H7 (cell line): ENCODE measurements around the gene KDM2B. TPM values are rescaled to one million over a fixed set of nuclear protein-coding genes. Genes with fewer than 3 reads are reported as not detected.

Experiments used
- DNase-seq: peaks from one replicate; pipeline ENCODE4 v3.0.0; 2012
- H3K27me3 ChIP-seq: 2 replicates; pipeline ENCODE4 v1.6.0; 2011; ENCODE audit warnings: mild to moderate bottlenecking, low read length; ENCODE audit not compliant: control insufficient read depth, insufficient read depth
- H3K36me3 ChIP-seq: replicated peaks from 2 replicates; pipeline ENCODE4 v1.5.1; 2011; ENCODE audit warnings: low read length; ENCODE audit not compliant: control insufficient read depth, insufficient read depth
- H3K4me3 ChIP-seq: 2 replicates; pipeline ENCODE4 v1.5.1; 2011; ENCODE audit warnings: low read depth, mild to moderate bottlenecking, control low read depth, low read length, moderate library complexity; ENCODE audit not compliant: insufficient read depth
- total RNA-seq: library from RNA; depleted of rRNA; stranded (reverse); fragments of >200 nt; shearing (Covaris generic); gene quantifications from 2 replicates; pipeline ENCODE4 v1.2.3, GENCODE V29; 2014

Gene KDM2B
- total RNA-seq, 1 experiment from 2014 or later = 94.3 TPM

- H3K4me3 ChIP-seq = no peak overlapping the region
- peaks cover 26% of the 10 kb centered on the region for H3K36me3 ChIP-seq
- H3K27me3 ChIP-seq = peaks cover 6% of the 10 kb centered on the region; the same call in 1 of the 2 replicates
- no peak for DNase-seq
Measured at GRCh38 chr12:121533394-121534090, 47.3 kb downstream of the KDM2B start.

DNA sequence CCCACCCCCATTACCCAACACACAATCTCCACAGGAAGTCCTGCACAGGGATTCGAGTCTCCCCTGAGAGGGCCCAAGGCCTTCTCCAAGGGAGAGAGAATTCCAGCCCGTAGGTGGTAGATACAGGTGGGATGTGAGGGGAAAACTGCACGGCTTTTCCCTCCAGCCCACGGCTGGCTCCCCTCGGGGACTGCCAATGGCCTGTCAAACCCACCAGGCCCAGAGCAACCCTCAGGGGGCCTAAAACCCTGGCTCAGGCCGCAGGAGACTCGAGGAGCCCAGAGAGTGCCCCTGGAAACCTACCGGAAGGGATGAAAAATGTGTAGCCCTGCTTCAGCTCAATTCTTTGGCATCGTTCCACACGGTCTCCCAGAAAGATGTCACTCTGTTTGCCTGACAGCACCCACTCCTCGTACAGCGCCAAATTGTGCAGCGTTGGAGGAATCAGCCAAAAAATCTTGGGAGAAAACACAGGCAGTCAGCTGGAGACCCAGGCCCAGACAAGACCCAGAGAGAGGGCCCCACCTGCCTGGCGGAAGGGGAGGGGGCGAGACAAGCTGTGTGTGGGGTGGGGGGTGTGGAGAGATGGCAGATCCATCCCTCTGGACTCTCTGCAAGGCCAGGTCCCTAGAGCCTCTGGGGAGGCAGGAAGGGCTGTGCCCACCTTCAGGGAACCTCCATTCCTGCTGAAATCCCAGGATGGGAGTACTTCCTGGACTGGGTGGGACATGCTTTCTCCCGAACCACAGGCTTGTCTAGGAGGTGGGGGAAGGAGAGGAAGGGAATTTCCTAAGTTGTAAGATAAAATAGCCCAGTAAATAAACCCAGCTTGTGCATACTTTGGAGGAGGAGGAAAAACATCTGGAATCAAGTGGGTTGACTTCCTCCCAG is 48.1 kb downstream of the KDM2B start:
- no peak for DNase-seq
- H3K27me3 ChIP-seq = peaks cover 2% of the 10 kb centered on the region; the same call in 1 of the 2 replicates
- H3K36me3 ChIP-seq = peaks cover 29% of the 10 kb centered on the region
- H3K4me3 ChIP-seq = no peak overlapping the region

DNA sequence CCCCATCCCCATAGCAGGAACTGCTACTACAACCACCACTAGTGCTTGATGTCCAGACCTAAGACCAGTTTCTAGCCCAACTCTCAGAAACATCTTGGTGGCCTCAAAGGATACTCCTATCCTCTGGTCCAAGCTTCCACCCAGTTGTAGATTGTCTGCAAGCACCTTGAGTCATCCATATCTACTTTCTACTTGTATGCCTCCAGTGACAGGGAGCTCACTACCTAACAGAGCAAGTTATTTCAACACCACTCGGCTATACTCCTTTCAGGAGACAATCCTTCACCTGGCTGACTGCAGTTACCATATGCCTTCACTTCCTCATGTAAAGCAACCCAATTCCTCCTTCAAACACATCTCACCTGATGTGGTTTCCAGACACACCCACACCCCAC is 49.5 kb downstream of the KDM2B start:
- Histone ChIP-seq H3K36me3 (peaks cover 29% of the 10 kb centered on the region), H3K27me3 (no peaks in the 10 kb centered on the region), H3K4me3 (no peak overlapping the region)
- DNase-seq = peak; percentile 11

GRCh38 chr12:121530600-121531355 is 50.0 kb downstream of the KDM2B start:
- Histone ChIP-seq H3K36me3 (peaks cover 29% of the 10 kb centered on the region), H3K27me3 (no peaks in the 10 kb centered on the region), H3K4me3 (no peak overlapping the region)
- no peak for DNase-seq

GRCh38 chr12:121529184-121529583 is 51.6 kb downstream of the KDM2B start:
- H3K36me3 ChIP-seq = peaks cover 27% of the 10 kb centered on the region
- H3K27me3 ChIP-seq = no peaks in the 10 kb centered on the region
- DNase-seq = peak; percentile 7
- H3K4me3 ChIP-seq = no peak overlapping the region

DNA sequence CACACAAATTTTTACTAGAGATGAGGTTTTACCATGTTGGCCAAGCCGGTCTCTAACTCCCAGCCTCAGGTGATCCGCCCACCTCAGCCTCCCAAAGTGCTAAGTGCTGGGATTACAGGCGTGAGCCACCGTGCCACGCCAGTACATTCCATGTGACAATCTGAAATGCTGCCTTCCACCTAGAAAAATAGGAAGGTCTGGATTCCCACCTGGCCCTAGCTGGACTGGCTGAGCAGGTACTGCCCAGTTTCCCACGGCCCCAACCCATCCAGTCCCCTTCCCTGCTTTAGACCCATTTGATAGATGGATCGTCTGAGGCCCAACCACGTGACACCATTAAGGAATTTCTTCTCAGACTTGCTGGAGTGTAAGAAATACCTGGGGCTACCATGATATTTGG is 55.4 kb downstream of the KDM2B start:
- DNase-seq = no peak
- no peaks in the 10 kb centered on the region for H3K27me3 ChIP-seq
- H3K36me3 ChIP-seq = peaks cover 17% of the 10 kb centered on the region
- H3K4me3 ChIP-seq = no peak overlapping the region

- H3K36me3 ChIP-seq = peaks cover 18% of the 10 kb centered on the region
- H3K27me3 ChIP-seq = no peaks in the 10 kb centered on the region
- no peak for DNase-seq
- no peak overlapping the region for H3K4me3 ChIP-seq
Measured at GRCh38 chr12:121524196-121524916, 56.5 kb downstream of the KDM2B start.

- H3K27me3 ChIP-seq = no peaks in the 10 kb centered on the region
- no peak overlapping the region for H3K4me3 ChIP-seq
- DNase-seq = peak; percentile 27
- peaks cover 20% of the 10 kb centered on the region for H3K36me3 ChIP-seq
Measured at GRCh38 chr12:121523741-121524140, 57.1 kb downstream of the KDM2B start.

GRCh38 chr12:121522971-121523370 is 57.9 kb downstream of the KDM2B start:
- no peak for DNase-seq

GRCh38 chr12:121520586-121521086 is 60.2 kb downstream of the KDM2B start:
- H3K4me3 ChIP-seq = no peak overlapping the region
- H3K27me3 ChIP-seq = no peaks in the 10 kb centered on the region
- H3K36me3 ChIP-seq = peaks cover 20% of the 10 kb centered on the region
- DNase-seq = no peak

More at GRCh38 chr12:121522971-121523370, 57.9 kb downstream of the KDM2B start:
- peaks cover 19% of the 10 kb centered on the region for H3K36me3 ChIP-seq
- H3K4me3 ChIP-seq = no peak overlapping the region
- no peaks in the 10 kb centered on the region for H3K27me3 ChIP-seq

DNA sequence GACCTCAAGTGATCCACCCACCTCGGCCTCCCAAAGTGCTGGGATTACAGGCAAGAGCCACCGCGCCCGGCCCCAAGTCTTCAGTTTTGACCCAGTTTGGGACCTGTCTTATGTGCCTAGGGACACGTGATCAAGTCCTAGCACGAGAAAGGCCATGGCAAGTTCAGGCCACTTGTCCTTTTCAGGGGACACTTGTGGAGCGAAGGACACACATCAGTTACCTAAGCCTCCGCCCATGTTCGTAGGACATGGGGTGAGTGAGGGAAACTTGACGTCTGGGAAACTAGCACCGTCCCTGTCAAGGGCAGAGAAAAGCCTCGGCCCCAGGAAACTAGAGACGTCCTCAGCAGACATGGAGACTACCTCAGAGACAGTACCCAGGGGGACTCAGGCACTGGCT is 60.7 kb downstream of the KDM2B start:
- no peak overlapping the region for H3K4me3 ChIP-seq
- H3K36me3 ChIP-seq = peaks cover 20% of the 10 kb centered on the region
- no peaks in the 10 kb centered on the region for H3K27me3 ChIP-seq
- no peak for DNase-seq

GRCh38 chr12:121519227-121519626 is 61.6 kb downstream of the KDM2B start:
- Histone ChIP-seq H3K4me3 (no peak overlapping the region), H3K36me3 (peaks cover 19% of the 10 kb centered on the region), H3K27me3 (no peaks in the 10 kb centered on the region)
- DNase-seq = no peak

GRCh38 chr12:121518656-121519055 is 62.2 kb downstream of the KDM2B start:
- Histone ChIP-seq H3K4me3 (no peak overlapping the region), H3K36me3 (peaks cover 16% of the 10 kb centered on the region), H3K27me3 (no peaks in the 10 kb centered on the region)
- no peak for DNase-seq
